Measurements from ENCODE around the gene CHMP4B. TPM values are rescaled to one million over a fixed set of nuclear protein-coding genes. Genes with fewer than 3 reads are reported as not detected.

CHMP4B gene
- total RNA-seq, 1 donor from 2014 or later = 46.4 TPM

- Mint-ChIP-seq H3K27me3 (ENCODE audit: unreplicated experiment) (peaks cover 6% of the 10 kb centered on the region), H3K4me1 (ENCODE audit: low read depth, unreplicated experiment) (peaks cover 16% of the 10 kb centered on the region), H3K9me3 (ENCODE audit: unreplicated experiment) (peaks cover 6% of the 10 kb centered on the region), H3K4me3 (ENCODE audit: unreplicated experiment) (no peak overlapping the region), H3K27ac (ENCODE audit: unreplicated experiment) (no peak overlapping the region), H3K36me3 (ENCODE audit: unreplicated experiment) (no peaks in the 10 kb centered on the region)
- DNase-seq = no peak
- TF ChIP-seq CTCF (IDR thresholded peaks at IDR 0.05; ENCODE audit: partially characterized antibody, unreplicated experiment) = no peak
Measured at GRCh38 chr20:33846291-33846935, 35.3 kb downstream of the CHMP4B start.

GRCh38 chr20:33847006-33847405, 35.9 kb downstream of the CHMP4B start:
- Mint-ChIP-seq H3K27me3 (ENCODE audit: unreplicated experiment) (peaks cover 3% of the 10 kb centered on the region), H3K9me3 (ENCODE audit: unreplicated experiment) (peaks cover 6% of the 10 kb centered on the region), H3K27ac (ENCODE audit: unreplicated experiment) (no peak overlapping the region)

DNA sequence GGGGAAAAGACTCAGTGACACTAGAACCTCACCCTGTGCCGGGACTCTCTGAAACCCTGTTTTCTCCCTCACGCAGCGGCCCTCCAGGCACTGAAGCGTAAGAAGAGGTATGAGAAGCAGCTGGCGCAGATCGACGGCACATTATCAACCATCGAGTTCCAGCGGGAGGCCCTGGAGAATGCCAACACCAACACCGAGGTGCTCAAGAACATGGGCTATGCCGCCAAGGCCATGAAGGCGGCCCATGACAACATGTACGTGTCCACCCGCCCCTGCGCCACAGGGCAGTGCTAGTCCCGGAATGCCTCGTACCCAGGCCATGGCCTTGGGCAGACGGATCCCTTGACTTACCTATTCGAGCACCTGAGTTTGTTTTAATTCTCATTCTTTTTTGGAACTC, 37.2 kb downstream of the CHMP4B start:
- no peak for DNase-seq

More at GRCh38 chr20:33847006-33847405, 35.9 kb downstream of the CHMP4B start:
- TF ChIP-seq CTCF (IDR thresholded peaks at IDR 0.05; ENCODE audit: partially characterized antibody, unreplicated experiment) = no peak
- Mint-ChIP-seq H3K36me3 (ENCODE audit: unreplicated experiment) (no peaks in the 10 kb centered on the region), H3K4me3 (ENCODE audit: unreplicated experiment) (no peak overlapping the region), H3K4me1 (ENCODE audit: low read depth, unreplicated experiment) (peaks cover 16% of the 10 kb centered on the region)
- no peak for DNase-seq

DNA sequence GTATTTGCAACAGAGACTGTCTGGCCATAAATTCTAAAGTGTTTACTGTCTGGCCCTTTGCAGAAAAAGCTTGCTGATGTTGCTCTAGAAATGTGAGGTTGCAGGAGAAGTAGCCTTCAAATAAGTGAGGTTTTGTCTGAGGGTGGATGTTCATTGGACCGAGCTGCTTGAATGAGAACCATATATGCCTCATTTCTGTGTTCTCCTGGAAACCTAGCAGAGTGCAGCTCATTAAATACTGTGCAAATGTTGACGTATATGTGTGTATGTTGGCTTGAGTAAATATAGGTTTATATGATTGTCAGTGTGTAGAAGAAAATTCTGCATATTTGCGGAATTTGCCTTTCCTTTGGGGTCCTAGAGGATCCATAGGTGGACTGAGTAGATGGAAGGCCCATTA, 39.0 kb downstream of the CHMP4B start:
- no peak for TF ChIP-seq CTCF (IDR thresholded peaks at IDR 0.05; ENCODE audit: partially characterized antibody, unreplicated experiment)
- Mint-ChIP-seq H3K4me3 (ENCODE audit: unreplicated experiment) (no peak overlapping the region), H3K9me3 (ENCODE audit: unreplicated experiment) (peaks cover 4% of the 10 kb centered on the region), H3K4me1 (ENCODE audit: low read depth, unreplicated experiment) (peaks cover 5% of the 10 kb centered on the region), H3K27ac (ENCODE audit: unreplicated experiment) (no peak overlapping the region), H3K27me3 (ENCODE audit: unreplicated experiment) (peaks cover 4% of the 10 kb centered on the region), H3K36me3 (ENCODE audit: unreplicated experiment) (no peaks in the 10 kb centered on the region)
- DNase-seq = no peak

More for the DNA sequence above, 37.2 kb downstream of the CHMP4B start:
- H3K36me3 Mint-ChIP-seq (ENCODE audit: unreplicated experiment) = no peaks in the 10 kb centered on the region
- H3K4me1 Mint-ChIP-seq (ENCODE audit: low read depth, unreplicated experiment) = peaks cover 8% of the 10 kb centered on the region
- no peak overlapping the region for H3K27ac Mint-ChIP-seq (ENCODE audit: unreplicated experiment)
- peaks cover 4% of the 10 kb centered on the region for H3K9me3 Mint-ChIP-seq (ENCODE audit: unreplicated experiment)
- no peak overlapping the region for H3K4me3 Mint-ChIP-seq (ENCODE audit: unreplicated experiment)
- no peak for TF ChIP-seq CTCF (IDR thresholded peaks at IDR 0.05; ENCODE audit: partially characterized antibody, unreplicated experiment)
- peaks cover 4% of the 10 kb centered on the region for H3K27me3 Mint-ChIP-seq (ENCODE audit: unreplicated experiment)

DNA sequence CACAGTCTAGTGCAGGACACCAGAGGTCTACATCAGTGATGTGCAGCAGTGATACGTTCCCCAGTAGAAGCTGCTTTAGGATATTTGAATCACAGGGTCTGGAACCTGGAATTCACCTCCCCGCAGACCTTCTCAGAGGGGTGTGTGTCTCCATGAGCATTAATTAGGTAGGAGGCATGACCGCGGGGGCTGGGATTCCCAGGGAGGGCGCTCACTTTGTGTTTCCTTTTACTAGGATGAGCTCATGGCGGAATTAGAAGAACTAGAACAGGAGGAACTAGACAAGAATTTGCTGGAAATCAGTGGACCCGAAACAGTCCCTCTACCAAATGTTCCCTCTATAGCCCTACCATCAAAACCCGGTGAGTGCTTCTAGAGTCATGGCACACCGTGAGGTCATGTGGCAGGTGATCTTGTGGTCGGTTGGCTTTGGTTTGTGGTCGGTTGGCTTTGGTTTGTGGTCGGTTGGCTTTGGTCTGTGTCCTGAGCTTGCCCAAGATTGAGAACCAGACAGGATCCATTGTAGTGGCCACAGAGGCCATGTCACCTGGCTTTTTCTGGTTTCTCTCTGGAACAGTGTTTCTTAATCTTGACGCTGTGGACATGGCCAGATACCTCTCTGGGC, 40.8 kb downstream of the CHMP4B start:
- Mint-ChIP-seq H3K4me3 (ENCODE audit: unreplicated experiment) (no peak overlapping the region), H3K36me3 (ENCODE audit: unreplicated experiment) (no peaks in the 10 kb centered on the region), H3K9me3 (ENCODE audit: unreplicated experiment) (peaks cover 2% of the 10 kb centered on the region), H3K27me3 (ENCODE audit: unreplicated experiment) (peaks cover 4% of the 10 kb centered on the region), H3K27ac (ENCODE audit: unreplicated experiment) (no peak overlapping the region), H3K4me1 (ENCODE audit: low read depth, unreplicated experiment) (no peaks in the 10 kb centered on the region)
- TF ChIP-seq CTCF (IDR thresholded peaks at IDR 0.05; ENCODE audit: partially characterized antibody, unreplicated experiment) = no peak
- DNase-seq = no peak
